Stimulated activated CD8-positive, alpha-beta memory T cell treated with anti-CD3 and anti-CD28 coated beads, Interleukin-15, amount 100 ng/mL, for 48 hours (primary cell): ENCODE data around the gene EP400.

Experiments
- DNase-seq, 2 donors: peaks; one replicate each; pipeline ENCODE4 v3.0.0-alpha.2; 2020; ENCODE audit warnings: low read depth in 2 of 2

EP400 gene

DNA sequence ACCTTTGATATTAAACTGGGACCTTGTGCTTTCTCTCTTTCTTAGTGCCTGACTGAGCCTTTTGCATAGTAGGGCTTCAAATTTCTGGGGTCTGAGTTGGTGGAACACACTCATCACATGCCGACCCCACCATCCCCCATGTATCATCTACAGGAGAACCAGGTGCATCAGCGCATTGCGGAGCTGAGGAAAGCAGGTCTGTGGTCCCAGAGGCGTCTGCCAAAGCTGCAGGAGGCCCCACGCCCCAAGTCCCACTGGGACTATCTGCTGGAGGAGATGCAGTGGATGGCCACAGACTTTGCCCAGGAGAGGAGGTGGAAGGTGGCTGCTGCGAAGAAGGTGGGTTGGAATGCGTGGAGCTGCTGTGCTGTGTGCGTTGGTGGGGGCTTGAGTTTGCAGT is 37.8 kb downstream of the EP400 start:
- DNase-seq: no peak

DNA sequence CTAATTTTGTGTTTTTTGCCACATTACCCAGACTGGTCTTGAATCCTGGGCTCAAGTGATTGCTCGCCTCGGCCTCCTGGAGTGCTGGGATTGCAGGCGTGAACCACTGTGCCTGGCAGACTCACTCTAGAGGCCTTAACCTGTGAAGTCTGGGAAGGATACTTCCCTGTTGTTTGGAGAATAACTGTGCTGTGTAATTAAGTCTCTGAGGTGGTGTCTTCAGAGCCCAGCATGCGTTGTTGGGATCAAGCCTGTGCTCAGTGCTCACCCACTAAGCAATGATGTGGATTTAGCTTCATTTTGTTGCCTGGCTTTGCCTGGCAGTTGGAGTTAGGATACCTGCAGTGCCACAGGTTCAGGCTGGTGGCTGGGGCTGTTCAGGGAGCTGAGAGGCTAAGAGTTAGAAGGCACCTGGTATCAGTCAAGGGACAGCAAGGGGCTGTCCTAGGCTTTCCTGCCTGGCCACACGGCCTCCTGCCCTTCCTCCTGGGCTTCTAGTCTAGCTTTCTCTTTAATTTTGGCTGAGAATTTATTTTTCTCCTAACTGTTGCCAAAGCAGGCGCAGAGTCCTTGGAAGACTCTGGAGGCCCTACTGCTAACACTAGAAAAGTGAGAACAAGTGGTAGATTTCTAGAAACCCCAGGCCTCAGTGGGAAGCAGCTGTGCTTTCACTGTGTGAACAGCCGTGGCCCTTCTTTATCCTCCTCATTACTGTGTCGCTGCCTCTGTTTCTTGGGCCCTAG is 38.5 kb downstream of the EP400 start:
- no peak for DNase-seq

DNA sequence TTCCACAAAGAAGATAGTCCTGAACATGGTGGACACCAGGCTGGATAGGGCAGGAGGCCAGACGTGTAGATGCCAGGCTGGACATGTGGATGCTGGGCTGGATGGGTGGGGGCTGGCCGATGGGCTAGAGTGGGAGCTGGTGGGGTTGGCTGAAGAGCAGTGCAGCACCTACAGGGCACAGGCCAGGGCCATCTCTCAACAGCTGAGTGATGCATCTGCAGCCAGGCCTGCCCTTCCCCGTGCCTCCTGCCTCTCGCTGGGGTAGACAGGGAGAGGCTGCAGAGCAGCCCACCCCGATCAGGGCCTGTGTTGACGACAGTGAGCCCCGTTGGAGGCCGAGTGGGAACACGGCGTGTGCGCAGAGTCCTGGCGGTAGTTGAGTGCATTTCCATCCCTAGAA is 39.3 kb downstream of the EP400 start:
- no peak for DNase-seq

DNA sequence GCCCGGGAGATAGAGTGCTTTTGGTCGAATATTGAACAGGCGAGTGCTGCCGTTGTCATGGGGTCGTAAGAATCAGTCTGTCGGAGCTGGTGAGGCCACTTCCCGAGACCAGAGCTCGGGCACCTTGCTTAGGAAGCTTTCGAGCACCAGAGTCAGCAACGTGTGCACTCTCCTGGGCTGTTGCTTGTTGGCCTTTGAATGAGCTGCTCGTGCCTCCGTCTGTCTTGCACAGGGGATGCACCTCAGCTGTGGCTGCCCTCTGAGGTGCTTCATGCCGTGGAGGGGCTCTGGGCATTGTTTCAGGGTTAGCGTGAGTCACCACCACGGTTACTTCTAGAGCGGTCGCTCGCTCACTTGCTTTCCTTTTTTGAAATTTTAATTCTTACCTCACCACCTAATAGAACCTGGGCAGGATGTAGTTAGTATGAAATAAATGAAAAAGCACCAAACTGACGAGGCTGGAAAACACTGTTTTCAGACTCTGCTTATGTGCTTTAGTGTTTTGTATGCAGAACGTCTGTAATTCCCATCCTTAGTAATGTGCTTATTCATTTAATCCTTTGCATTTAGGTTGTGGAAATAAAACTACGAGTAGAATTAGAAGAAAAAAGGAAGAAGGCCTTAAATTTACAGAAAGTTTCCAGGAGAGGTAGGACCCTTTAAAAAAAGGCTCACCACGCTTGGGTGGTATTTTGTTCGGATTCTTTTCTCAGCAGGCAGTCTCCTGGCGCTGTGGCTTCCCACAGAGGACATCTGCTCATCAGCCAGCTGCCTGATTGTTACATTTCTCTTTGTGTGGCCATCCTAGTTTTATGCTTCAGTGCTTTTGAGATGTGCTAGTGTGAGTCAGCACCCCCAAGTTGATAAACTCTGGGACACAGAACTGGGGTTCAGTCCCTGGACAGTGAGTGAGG is 40.6 kb downstream of the EP400 start:
- no peak for DNase-seq

DNA sequence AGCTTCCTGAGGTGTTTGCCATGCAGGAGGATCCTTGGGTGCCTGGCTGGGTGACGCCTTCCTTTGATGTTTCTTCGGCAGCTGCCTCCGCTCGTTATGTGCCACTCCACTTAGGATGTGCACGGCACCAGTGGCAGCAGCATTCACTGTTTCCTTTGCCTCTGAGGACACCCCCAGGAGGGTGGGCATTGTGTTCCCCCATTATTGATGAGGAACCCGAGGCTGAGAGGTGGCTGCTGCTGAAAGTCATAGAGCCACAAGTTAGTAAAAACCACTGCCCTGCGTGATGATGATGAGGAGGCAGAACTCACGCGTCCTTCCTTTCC is 41.2 kb downstream of the EP400 start:
- no peak for DNase-seq

DNA sequence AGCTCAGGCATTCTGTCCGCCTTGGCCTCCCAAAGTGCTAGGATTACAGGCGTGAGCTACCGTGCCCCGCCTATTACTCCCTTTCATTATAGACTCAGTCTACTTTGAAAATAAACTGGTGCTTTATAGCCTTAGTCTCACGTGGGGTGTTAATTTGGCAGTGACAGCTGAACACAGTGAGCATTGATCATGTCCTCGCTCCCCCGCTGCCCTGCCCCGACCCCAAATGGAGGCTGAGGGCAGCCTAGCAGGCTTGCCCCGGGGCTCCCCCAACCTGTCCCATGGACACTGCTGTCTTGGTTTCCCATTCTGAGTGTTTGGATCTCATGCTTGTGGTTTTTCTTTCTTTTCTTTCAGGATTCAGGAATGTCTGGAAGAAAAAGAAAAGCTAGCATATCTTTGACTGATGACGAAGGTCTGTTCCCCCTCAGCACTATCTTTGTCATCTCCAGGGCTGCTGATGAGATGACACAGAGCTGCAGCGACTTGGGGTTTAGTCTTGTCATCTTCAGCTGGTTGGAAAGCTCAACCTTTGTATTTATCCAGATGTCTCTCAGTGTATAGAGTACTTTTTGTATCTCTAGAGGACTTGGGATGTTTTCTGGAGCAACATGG is 42.2 kb downstream of the EP400 start:
- DNase-seq: no peak

DNA sequence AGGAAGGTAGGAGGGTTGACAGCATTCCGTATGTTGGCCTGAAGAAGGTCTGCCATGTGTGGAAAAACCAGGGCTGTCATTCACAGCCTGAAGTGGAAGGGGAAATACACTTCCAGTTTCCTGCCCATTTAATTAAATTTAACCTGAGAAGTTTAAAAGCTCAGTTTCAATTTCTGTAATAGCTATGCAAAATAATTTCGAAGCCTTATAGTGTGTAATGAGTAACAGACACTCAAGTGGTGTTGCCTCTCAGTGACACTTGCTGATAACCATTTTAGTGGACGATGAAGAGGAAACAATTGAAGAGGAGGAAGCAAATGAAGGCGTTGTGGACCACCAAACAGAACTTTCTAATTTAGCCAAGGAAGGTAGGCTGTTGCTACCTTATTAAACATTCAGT is 44.8 kb downstream of the EP400 start:
- no peak for DNase-seq

DNA sequence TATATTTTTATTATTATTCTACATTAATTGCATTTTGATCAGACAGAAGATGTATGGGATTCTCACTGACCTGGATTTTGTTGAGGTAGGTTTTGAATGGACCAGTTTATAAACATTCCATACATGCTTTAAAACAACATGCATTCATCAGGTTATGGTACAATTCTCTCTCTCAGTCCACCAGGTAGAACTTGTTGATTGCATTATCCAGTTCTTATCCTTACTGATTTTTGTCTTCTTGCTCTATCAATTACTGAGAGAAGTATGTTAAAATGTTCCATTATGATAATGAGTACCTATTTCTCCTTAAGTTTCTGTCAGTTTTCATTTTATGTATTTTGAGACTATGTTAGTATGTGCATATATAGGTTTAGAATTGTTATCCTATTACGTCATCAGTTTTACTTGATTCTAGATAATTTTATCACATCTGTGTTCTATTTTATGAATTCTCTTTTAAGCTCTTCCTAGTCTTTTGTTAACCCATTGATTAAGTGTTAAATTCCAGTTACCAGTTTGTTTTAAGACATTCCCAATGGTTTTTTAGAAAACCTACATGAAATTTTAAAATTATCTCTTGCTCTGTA is 50.6 kb downstream of the EP400 start:
- no peak for DNase-seq

DNA sequence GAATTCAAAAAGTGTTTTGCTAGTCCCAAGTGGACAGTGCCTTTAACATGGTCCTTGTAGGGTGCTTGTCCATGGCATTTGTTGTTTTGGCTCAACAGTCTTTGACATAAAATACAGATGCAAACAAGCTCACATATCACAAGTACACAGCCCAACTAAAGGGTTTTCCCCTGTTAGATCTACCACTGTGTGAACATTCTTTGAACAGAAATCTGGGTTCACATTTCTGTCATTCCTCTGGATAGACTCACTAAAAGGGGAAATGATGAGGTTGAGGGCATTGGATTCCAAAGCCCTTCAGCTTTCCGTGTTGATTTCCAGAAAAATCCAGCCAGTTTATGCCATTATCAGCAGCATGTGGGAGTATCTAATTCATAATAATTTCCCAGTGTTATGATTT is 54.1 kb downstream of the EP400 start:
- DNase-seq: no peak

DNA sequence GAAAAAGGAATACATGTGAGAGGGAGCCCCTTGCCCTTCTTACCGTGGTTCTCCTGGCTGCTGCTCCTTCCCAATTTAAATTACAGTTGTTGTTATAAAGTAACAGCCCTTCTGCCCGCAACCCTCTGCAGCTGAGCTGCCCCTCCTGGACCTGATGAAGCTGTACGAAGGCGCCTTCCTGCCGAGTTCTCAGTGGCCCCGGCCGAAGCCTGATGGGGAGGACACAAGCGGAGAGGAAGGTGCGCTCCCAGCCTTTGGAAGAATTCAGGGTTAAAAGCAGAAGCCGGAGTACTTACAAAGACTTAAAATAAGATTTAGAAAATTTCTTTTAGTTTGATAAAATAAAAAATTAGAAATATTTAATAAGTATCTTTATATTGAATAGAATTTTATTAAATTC is 55.2 kb downstream of the EP400 start:
- DNase-seq: no peak

DNA sequence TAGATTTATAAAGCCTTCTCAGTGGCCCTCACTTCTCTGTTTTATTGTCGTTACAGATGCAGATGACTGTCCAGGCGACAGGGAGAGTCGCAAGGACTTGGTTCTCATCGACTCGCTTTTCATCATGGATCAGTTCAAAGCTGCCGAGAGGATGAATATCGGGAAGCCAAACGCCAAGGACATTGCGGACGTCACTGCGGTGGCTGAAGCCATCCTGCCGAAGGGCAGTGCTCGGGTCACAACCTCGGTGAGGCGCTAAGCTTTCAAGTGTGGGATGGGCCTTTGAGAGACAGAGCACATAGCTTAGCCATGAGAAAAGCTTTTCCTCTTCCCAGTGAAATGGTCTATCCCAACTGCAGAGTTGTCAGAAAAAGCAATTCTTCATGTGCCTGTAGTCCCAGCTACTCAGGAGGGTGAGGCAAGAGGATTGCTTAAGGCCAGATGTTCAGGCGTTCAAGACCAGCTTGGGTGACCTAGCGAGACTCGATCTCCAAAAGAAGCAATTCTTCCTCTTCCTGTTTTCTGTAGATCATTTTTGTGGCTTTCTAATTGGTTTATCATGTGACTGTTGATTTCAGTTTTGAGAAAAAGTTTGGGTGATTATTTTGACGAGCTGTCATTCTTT is 56.4 kb downstream of the EP400 start:
- no peak for DNase-seq

DNA sequence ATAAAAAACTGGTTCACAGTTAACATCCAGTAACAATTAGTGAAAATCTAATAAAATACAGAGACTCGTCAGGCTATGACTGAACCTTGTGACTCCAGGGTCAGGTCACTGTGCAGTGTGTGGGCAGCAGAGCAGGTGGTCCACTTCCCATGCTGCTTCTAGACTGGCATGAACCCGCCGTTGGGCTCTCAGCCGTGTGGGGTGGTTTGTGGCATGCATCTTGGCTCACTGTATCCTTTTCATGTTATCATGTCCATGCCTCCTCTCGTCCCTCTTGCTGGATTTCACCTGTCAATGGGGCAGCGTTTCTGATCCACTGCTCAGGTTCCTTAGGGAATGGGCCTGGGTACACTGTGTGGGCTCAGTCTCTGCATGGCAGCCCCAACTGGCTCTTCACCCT is 57.3 kb downstream of the EP400 start:
- DNase-seq: no peak

DNA sequence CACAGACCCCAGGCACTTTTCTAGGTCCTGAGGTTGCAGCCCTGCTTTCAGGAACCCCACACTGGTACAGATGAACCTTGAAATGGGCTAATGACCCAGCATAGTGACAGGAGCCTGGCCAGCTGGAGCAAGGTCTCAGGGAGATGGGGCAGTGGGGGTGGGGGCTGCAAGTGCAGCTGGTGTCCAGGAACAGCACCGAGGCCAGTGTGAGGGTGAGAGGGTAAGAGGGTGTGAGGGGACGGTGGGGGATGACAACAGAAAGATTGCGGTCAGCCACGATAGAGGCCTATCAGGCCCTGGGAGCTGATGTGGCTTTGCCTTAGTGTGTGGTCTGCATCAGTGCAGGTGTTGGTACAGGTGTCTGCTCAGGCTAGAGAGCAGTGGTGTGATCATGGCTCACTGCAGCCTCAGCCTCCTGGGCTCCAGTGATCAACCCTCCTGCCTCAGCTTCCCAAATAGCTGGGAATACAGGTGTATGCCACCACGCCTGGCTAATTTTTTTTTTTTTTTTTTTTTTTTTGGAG is 59.7 kb downstream of the EP400 start:
- DNase-seq: no peak

DNA sequence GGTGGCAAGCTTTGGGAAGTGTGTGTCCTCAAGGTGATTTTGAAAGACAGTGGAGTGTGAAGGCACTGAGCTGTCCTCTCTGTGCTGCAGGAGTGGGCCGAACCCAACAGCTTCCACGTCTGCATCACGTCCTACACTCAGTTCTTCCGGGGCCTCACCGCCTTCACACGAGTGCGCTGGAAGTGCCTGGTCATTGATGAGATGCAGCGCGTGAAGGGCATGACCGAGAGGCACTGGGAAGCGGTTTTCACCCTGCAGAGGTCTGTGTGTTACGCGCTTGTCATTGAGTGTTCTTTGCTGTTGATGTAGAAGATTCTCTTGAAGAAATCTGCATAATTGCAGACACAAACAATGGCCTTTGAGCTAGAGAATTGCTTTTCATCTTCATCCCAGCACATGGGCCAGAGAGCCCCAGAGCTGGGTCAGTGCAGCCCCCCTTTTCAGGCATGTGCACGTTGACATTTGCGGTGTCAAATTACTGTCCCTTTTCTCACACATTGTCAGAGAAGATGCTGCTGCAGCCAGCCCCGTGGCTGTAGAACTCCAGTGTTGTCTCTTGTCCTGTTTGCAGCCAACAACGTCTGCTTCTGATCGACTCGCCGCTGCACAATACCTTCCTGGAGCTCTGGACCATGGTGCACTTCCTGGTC is 63.3 kb downstream of the EP400 start:
- no peak for DNase-seq

DNA sequence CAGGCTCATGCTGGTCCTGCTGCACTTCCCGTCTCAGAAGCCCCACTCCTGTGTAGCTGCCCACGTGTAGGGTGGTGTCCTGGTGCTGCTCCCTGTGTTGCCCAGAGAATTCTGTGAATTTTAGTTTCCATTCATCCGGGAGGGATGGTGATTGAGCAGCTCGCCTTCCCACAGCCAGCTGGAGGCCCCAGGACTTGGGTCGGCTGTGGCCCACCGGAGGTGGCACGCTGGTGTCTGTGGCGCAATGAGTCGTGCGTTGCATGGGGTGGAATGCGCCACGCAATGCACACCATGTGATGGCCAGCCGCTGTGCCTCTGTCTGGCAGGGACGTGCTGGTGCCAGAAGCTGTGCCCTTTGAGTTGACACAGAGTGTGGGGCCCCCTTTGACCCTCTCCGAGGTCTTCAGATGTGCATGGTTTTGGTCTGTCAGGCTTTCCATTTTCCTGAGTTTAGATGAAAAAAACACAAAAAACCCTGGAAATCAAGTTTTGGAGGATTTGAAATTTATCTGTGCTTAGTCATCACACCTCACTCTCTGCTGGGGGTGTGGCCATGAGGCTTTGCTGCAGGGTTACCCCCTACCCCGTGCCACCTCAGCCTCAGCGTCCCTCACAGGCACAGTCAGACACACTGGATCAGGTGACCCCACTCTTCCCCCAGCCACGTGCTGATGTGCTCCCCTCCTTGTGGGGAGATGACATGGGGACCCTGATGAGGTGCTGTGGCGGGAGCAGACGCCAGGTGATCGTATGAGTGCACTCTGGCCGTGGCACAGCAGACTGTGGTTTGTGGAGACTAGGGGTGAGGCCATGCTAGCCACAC is 64.6 kb downstream of the EP400 start:
- no peak for DNase-seq

DNA sequence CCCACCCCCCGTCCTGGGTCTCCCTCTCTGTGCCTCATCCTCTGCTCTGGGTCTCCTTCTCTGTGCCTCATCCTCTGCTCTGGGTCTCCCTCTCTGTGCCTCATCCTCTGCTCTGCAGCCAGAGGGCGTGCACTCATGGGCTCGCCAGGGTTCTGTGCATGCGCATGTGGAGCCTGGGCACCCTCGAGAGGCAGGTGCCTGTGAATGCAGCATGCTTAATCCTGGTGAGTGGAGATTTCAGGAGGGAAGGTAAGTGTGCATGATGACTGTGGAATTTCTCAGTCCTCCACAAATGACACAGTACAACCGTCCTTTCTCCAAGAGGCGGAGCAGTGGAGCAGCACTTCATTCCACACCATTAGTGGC is 65.2 kb downstream of the EP400 start:
- no peak for DNase-seq

DNA sequence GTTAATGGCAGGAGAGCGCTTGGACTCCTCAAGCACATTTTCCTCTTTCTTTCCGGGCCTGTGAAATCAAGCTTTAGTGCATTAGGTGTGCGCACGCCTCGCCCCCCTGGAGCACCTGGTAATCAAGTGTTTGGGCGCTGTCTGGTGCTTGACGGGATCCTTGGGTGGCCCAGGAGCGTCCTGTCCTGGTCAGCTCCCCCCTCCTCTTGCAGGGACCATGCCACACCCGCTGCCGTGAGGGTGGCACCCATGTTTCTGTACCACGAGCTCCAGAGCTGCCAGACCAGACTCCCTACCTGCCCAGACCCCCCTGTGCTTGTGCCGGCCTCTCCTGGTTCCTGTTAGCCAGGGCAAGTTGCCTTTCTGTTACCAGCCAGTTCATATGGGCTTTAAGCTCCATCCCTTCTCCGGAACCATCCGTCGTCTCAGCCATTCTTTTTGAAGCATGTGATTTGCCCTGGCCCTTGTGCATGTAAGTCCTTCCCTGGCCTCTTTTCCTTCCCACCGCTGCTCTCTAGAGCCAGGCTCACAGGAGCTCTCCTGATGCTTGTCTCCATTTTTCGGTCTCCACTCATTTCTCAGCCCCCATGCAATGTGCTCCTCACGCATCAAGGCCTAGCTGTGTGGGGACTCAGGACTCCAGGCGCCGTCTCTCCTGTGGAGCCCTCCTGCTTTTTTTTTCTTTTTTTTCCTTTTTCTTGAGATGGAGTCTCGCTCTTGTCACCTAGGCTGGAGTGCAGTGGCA is 66.1 kb downstream of the EP400 start:
- no peak for DNase-seq

DNA sequence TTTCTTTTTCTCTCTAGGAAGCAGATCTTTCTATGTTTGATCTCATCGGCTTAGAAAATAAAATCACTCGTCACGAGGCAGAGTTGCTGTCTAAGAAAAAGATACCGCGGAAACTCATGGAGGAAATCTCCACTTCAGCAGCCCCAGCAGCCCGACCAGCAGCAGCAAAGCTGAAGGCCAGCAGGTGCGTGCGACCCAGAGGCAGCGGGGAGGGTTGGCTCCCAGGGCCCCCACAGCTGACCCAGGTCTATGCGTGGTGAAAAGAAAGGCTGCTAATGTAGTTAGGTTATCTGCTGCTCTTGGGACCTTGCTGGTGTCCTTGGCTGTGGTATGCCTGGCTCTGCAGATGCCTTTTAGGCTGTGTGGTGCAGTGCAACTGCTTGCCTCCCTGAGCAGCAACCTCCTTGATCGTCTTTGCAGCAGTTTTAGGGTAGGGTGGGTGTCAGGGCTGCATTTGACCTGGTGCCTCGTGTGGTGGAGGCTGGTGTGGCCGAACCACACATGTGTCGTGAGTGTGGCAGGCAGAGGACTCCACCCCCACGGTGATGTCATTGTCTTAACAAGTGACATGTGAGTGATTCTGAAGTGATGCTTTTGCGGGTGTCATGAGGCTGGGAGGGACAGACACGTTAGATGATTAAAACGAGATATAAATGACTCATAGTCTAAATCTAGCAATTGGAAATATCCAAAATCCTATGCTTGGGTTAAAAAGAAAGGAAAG is 68.6 kb downstream of the EP400 start:
- no peak for DNase-seq

DNA sequence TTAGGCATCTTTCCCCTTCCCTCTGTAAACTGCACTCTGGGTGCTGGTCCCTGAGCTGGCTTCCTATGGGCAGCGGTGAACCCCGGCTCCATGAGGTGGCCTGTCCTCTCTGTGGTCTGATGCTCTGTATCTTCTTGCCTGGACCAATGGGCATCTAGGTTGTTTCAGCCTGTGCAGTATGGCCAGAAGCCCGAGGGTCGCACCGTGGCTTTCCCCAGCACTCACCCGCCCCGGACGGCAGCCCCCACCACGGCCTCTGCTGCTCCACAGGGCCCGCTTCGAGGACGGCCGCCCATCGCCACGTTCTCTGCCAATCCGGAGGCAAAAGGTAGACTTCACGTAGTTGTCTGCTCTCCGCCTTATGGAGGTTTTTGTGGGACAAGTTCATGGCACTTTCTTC is 70.1 kb downstream of the EP400 start:
- no peak for DNase-seq
